Muscle layer of colon (tissue), 2 donors: ENCODE data around the gene PTPRD.

Source experiments
- H3K27ac ChIP-seq: one replicate; pipeline ENCODE4 v1.7.0; 2013; ENCODE audit warnings: low read depth, mild to moderate bottlenecking, low read length, moderate library complexity
- H3K27me3 ChIP-seq, 2 donors: one replicate each; pipeline ENCODE4 v1.7.0; 2013; ENCODE audit warnings: low read length in 2 of 2, mild to moderate bottlenecking in 2 of 2; ENCODE audit not compliant: insufficient read depth in 2 of 2, control insufficient read depth in 1 of 2
- H3K36me3 ChIP-seq: one replicate; pipeline ENCODE4 v1.7.0; 2013; ENCODE audit warnings: mild to moderate bottlenecking, low read length; ENCODE audit not compliant: insufficient read depth
- H3K4me1 ChIP-seq: one replicate; pipeline ENCODE4 v1.7.0; 2013; ENCODE audit warnings: mild to moderate bottlenecking, low read length; ENCODE audit not compliant: insufficient read depth
- H3K4me3 ChIP-seq, 2 donors: one replicate each; pipeline ENCODE4 v1.7.0; 2013; ENCODE audit warnings: low read length in 2 of 2, low read depth in 1 of 2, mild to moderate bottlenecking in 1 of 2, moderate library complexity in 1 of 2
- H3K9ac ChIP-seq: one replicate; pipeline ENCODE4 v1.7.0; 2013; ENCODE audit warnings: low read length
- H3K9me3 ChIP-seq: one replicate; pipeline ENCODE4 v1.7.0; 2013; ENCODE audit warnings: mild to moderate bottlenecking, low read length
- donor health status: abdominal sarcoma.
- donor health status: Adenocarcinoma of cecum.

The PTPRD gene

GRCh38 chr9:8867148-8867547 lies 1745.7 kb downstream of the PTPRD start:
- no peak overlapping the region for H3K27ac ChIP-seq
- H3K36me3 ChIP-seq, result no peaks in the 10 kb centered on the region
- H3K4me1 ChIP-seq, result no peaks in the 10 kb centered on the region
- H3K9me3 ChIP-seq, result no peaks in the 10 kb centered on the region
- H3K9ac ChIP-seq, result no peak overlapping the region
- H3K27me3 ChIP-seq, result no peaks in the 10 kb centered on the region
- no peak overlapping the region for H3K4me3 ChIP-seq

GRCh38 chr9:8864545-8864896 lies 1748.3 kb downstream of the PTPRD start:
- no peaks in the 10 kb centered on the region for H3K9me3 ChIP-seq
- H3K9ac ChIP-seq, result no peak overlapping the region
- H3K27ac ChIP-seq, result no peak overlapping the region
- H3K4me3 ChIP-seq, result no peak overlapping the region
- no peaks in the 10 kb centered on the region for H3K27me3 ChIP-seq
- no peaks in the 10 kb centered on the region for H3K36me3 ChIP-seq
- no peaks in the 10 kb centered on the region for H3K4me1 ChIP-seq

- Histone ChIP-seq H3K27ac (no peak overlapping the region), H3K27me3 (no peaks in the 10 kb centered on the region), H3K4me1 (no peaks in the 10 kb centered on the region), H3K36me3 (no peaks in the 10 kb centered on the region), H3K9me3 (no peaks in the 10 kb centered on the region), H3K9ac (no peak overlapping the region), H3K4me3 (no peak overlapping the region)
Measured at GRCh38 chr9:8863886-8864544, 1748.8 kb downstream of the PTPRD start.

- H3K4me3 ChIP-seq, result no peak overlapping the region
- H3K9me3 ChIP-seq, result no peaks in the 10 kb centered on the region
- H3K27ac ChIP-seq, result no peak overlapping the region
- no peaks in the 10 kb centered on the region for H3K4me1 ChIP-seq
- peaks cover 0 to 3% of the 10 kb centered on the region in 2 donors for H3K27me3 ChIP-seq
- no peaks in the 10 kb centered on the region for H3K36me3 ChIP-seq
- H3K9ac ChIP-seq, result no peak overlapping the region
Measured at GRCh38 chr9:8863069-8863468, 1749.7 kb downstream of the PTPRD start.

GRCh38 chr9:8860925-8861324 lies 1751.9 kb downstream of the PTPRD start:
- Histone ChIP-seq H3K27me3 (peaks cover 8 to 14% of the 10 kb centered on the region in 2 donors), H3K9ac (no peak overlapping the region), H3K4me1 (no peaks in the 10 kb centered on the region), H3K4me3 (no peak overlapping the region), H3K27ac (no peak overlapping the region), H3K9me3 (no peaks in the 10 kb centered on the region), H3K36me3 (no peaks in the 10 kb centered on the region)

GRCh38 chr9:8860086-8860485 lies 1752.7 kb downstream of the PTPRD start:
- no peaks in the 10 kb centered on the region for H3K36me3 ChIP-seq
- H3K9ac ChIP-seq, result no peak overlapping the region
- no peaks in the 10 kb centered on the region for H3K4me1 ChIP-seq
- H3K4me3 ChIP-seq, result no peak overlapping the region
- H3K27me3 ChIP-seq, result peaks cover 15 to 23% of the 10 kb centered on the region in 2 donors
- H3K27ac ChIP-seq, result no peak overlapping the region
- H3K9me3 ChIP-seq, result no peaks in the 10 kb centered on the region

GRCh38 chr9:8859416-8859815 lies 1753.4 kb downstream of the PTPRD start:
- Histone ChIP-seq H3K4me1 (no peaks in the 10 kb centered on the region), H3K36me3 (no peaks in the 10 kb centered on the region), H3K27me3 (peaks cover 19 to 29% of the 10 kb centered on the region in 2 donors), H3K9ac (no peak overlapping the region), H3K27ac (no peak overlapping the region), H3K9me3 (no peaks in the 10 kb centered on the region), H3K4me3 (no peak overlapping the region)

GRCh38 chr9:8858596-8859161 lies 1754.1 kb downstream of the PTPRD start:
- H3K9me3 ChIP-seq, result no peaks in the 10 kb centered on the region
- H3K4me1 ChIP-seq, result no peaks in the 10 kb centered on the region
- H3K36me3 ChIP-seq, result no peaks in the 10 kb centered on the region
- no peak overlapping the region for H3K27ac ChIP-seq
- peak overlapping the region in 1 of 2 donors; percentile 68 for H3K4me3 ChIP-seq
- H3K9ac ChIP-seq, result no peak overlapping the region
- peaks cover 19 to 29% of the 10 kb centered on the region in 2 donors for H3K27me3 ChIP-seq

GRCh38 chr9:8857926-8858595 lies 1754.7 kb downstream of the PTPRD start:
- Histone ChIP-seq H3K27ac (no peak overlapping the region), H3K27me3 (peaks cover 19 to 29% of the 10 kb centered on the region in 2 donors), H3K9ac (no peak overlapping the region), H3K36me3 (no peaks in the 10 kb centered on the region), H3K9me3 (no peaks in the 10 kb centered on the region), H3K4me3 (peak overlapping the region; percentile 29 to 68), H3K4me1 (no peaks in the 10 kb centered on the region)

- Histone ChIP-seq H3K9me3 (no peaks in the 10 kb centered on the region), H3K27ac (no peak overlapping the region), H3K27me3 (peaks cover 19 to 29% of the 10 kb centered on the region in 2 donors), H3K4me1 (no peaks in the 10 kb centered on the region), H3K36me3 (no peaks in the 10 kb centered on the region), H3K4me3 (peak overlapping the region; percentile 29 to 68), H3K9ac (no peak overlapping the region)
Measured at GRCh38 chr9:8857068-8857925, 1755.5 kb downstream of the PTPRD start.

- H3K4me1 ChIP-seq, result no peaks in the 10 kb centered on the region
- H3K9ac ChIP-seq, result no peak overlapping the region
- peak overlapping the region in 1 of 2 donors; percentile 68 for H3K4me3 ChIP-seq
- H3K27me3 ChIP-seq, result peaks cover 19 to 29% of the 10 kb centered on the region in 2 donors
- H3K27ac ChIP-seq, result no peak overlapping the region
- no peaks in the 10 kb centered on the region for H3K9me3 ChIP-seq
- no peaks in the 10 kb centered on the region for H3K36me3 ChIP-seq
Measured at GRCh38 chr9:8856396-8857067, 1756.3 kb downstream of the PTPRD start.
